ENCODE measurements around the gene BST2. TPM values are rescaled to one million over a fixed set of nuclear protein-coding genes. Genes with fewer than 3 reads are reported as not detected.

Gene BST2
- total and polyA plus RNA-seq, 10 of the 15 experiments (the other 5 are each of a cell fraction or from before 2014, with no cell fraction given): 16.6 to 372 (median 264) TPM

- H3K9ac ChIP-seq (ENCODE audit: control insufficient read depth, insufficient read depth, low read length): no peak overlapping the region
- ATAC-seq (no peak; the same call in 2 of the 3 replicates), FAIRE-seq (no peak), DNase-seq (ENCODE audit: low read depth, low spot score) (no peak)
- intact Hi-C loops (cut with micrococcal nuclease; ENCODE audit: unreplicated experiment): no loop called here
- no peak overlapping the region for H3K4me2 ChIP-seq (ENCODE audit: control insufficient read depth, insufficient read depth)
- H4K20me1 ChIP-seq (ENCODE audit: control insufficient read depth, insufficient read depth): no peaks in the 10 kb centered on the region; the same call in 1 of the 2 replicates
- H3K79me2 ChIP-seq (ENCODE audit: control insufficient read depth, insufficient read depth, low read length): no peaks in the 10 kb centered on the region
- no peaks in the 10 kb centered on the region for H3K36me3 ChIP-seq (ENCODE audit: control insufficient read depth in 2 of 2, insufficient read depth in 2 of 2, low read length in 1 of 2)
- peaks cover 3 to 7% of the 10 kb centered on the region in 2 experiments; a peak in 2 of 4 replicates for H3K27me3 ChIP-seq (replicated peaks in 1 of 2; ENCODE audit: control insufficient read depth in 2 of 2, insufficient read depth in 2 of 2, low read length in 1 of 2)
- in situ Hi-C loops (cut with MboI): no loop called here
- no peak overlapping the region for H3K4me3 ChIP-seq
- no TSS peak for BruUV-seq (replicated peaks)
- no peaks in the 10 kb centered on the region; the same call in 2 of the 3 replicates for H3K9me3 ChIP-seq (replicated peaks; ENCODE audit: control insufficient read depth, insufficient read depth, low read length)
- 21% methylated on average over 6 of the region's 13 CpGs for WGBS (ENCODE audit: insufficient coverage, insufficient replicate concordance, low lambda C conversion rate, missing lambda C conversion rate)
- CTCF ChIA-PET: interaction anchor here (0.7 to 1.3 kb wide), 6 partner anchors 11 to 119 kb away, joined by 3 to 10 read pairs (median 4); partner anchors contain the start of gene SLC27A1
- POLR2A ChIA-PET: interaction anchor here (0.6 kb wide), 1 partner anchor 21 kb away, joined by 4 read pairs; no protein-coding TSS in a partner anchor
- H2AFZ ChIP-seq (ENCODE audit: control insufficient read depth, low read depth, low read length): no peak overlapping the region
- H3K4me1 ChIP-seq (ENCODE audit: control insufficient read depth, insufficient read depth, low read length): peaks cover 11% of the 10 kb centered on the region
- SMC1A ChIA-PET (ENCODE audit: uncharacterized antibody, unreplicated experiment): interaction anchor here (0.9 kb wide), 1 partner anchor 11 kb away, joined by 4 read pairs; no protein-coding TSS in a partner anchor
- H3K27ac ChIP-seq (ENCODE audit: control insufficient read depth, insufficient read depth): no peak overlapping the region
- RAD21 ChIA-PET (ENCODE audit: unreplicated experiment): no interaction called here
- TF ChIP-seq MTA2 (IDR thresholded peaks at IDR 0.05; ENCODE audit: low read depth) (no peak), PRDM15 (CRISPR knock-in tag; IDR thresholded peaks at IDR 0.05) (no peak), BRCA1 (IDR thresholded peaks at IDR 0.05; ENCODE audit: low read depth, low read length) (no peak), MEF2A (IDR thresholded peaks at IDR 0.05; ENCODE audit: insufficient read depth, low read depth, low read length) (no peak), SREBF2 (IDR thresholded peaks at IDR 0.05; ENCODE audit: low read length) (no peak), PAX8 (IDR thresholded peaks at IDR 0.05) (no peak), NFIC (IDR thresholded peaks at IDR 0.05; ENCODE audit: low read depth, low read length) (no peak), USF2 (IDR thresholded peaks at IDR 0.05; ENCODE audit: borderline replicate concordance, low read depth, low read length) (no peak), SRF (IDR thresholded peaks at IDR 0.05; ENCODE audit: low read depth in 2 of 2, low read length in 2 of 2) (no peak), ZBTB33 (IDR thresholded peaks at IDR 0.05) (no peak), MAX (IDR thresholded peaks at IDR 0.05; ENCODE audit: low read depth, low read length) (no peak), SKIL (IDR thresholded peaks at IDR 0.05; ENCODE audit: low read depth, poor library complexity, severe bottlenecking) (no peak), GABPA (IDR thresholded peaks at IDR 0.05; ENCODE audit: low read depth) (no peak), CHD2 (IDR thresholded peaks at IDR 0.05; ENCODE audit: borderline replicate concordance, low read depth, low read length) (no peak), NR2C1 (IDR thresholded peaks at IDR 0.05) (no peak), CREM (IDR thresholded peaks at IDR 0.05; ENCODE audit: low read depth) (no peak)
Measured at GRCh38 chr19:17454576-17455071, 49.2 kb upstream of the BST2 start.
